Stimulated activated CD4-positive, alpha-beta T cell treated with anti-CD3 and anti-CD28 coated beads, Interleukin-12 subunit alpha, Interleukin-12 subunit beta, amount 100 ng/mL, for 48 hours (primary cell): Measurements from ENCODE around the gene TMEM184A.

ENCODE experiments used
- DNase-seq, 3 donors: peaks; one replicate each; pipeline ENCODE4 v3.0.0-alpha.2; 2020; ENCODE audit warnings: low read depth in 2 of 3, low spot score in 1 of 3

Gene TMEM184A

GRCh38 chr7:1569016-1569415 is 13.0 kb upstream of the TMEM184A start:
- DNase-seq = peak in 2 of 3 donors; percentile 14 to 34

GRCh38 chr7:1567896-1568510 is 12.0 kb upstream of the TMEM184A start:
- no peak for DNase-seq

GRCh38 chr7:1567049-1567771 is 11.2 kb upstream of the TMEM184A start:
- DNase-seq = no peak

- no peak for DNase-seq
Observed at GRCh38 chr7:1566687-1567048, 10.7 kb upstream of the TMEM184A start.

- no peak for DNase-seq
Observed at GRCh38 chr7:1564603-1565022, 8.6 kb upstream of the TMEM184A start.

- no peak for DNase-seq
Observed at GRCh38 chr7:1563981-1564602, 8.1 kb upstream of the TMEM184A start.

GRCh38 chr7:1562597-1563051 is 6.6 kb upstream of the TMEM184A start:
- DNase-seq = no peak

GRCh38 chr7:1562116-1562515 is 6.1 kb upstream of the TMEM184A start:
- DNase-seq = no peak

GRCh38 chr7:1561036-1561940 is 5.3 kb upstream of the TMEM184A start:
- no peak for DNase-seq

- no peak for DNase-seq
Observed at GRCh38 chr7:1560620-1561031, 4.6 kb upstream of the TMEM184A start.

GRCh38 chr7:1559626-1560590 is 3.9 kb upstream of the TMEM184A start:
- no peak for DNase-seq

GRCh38 chr7:1558841-1559625 is 3.0 kb upstream of the TMEM184A start:
- DNase-seq = no peak

- no peak for DNase-seq
Observed at GRCh38 chr7:1558181-1558811, 2.3 kb upstream of the TMEM184A start.

- no peak for DNase-seq
Observed at GRCh38 chr7:1557771-1558170, 1.8 kb upstream of the TMEM184A start.

GRCh38 chr7:1557006-1557405 is 1.0 kb upstream of the TMEM184A start:
- no peak for DNase-seq

- DNase-seq = no peak
Observed at GRCh38 chr7:1555046-1555812, 776 bp downstream of the TMEM184A start.

GRCh38 chr7:1554333-1555045 is 1.5 kb downstream of the TMEM184A start:
- no peak for DNase-seq
